Neural progenitor cell (in vitro differentiated cells): ENCODE results near the gene RPN1.

Source experiments
- EZH2 ChIP-seq: fragments of 200-600 bp; sonication (generic); IDR thresholded peaks from 2 replicates; pipeline ENCODE4 v1.6.1; 2017; ENCODE audit warnings: antibody characterized with exemption, mild to moderate bottlenecking, moderate library complexity
- TF ChIP-seq, protein P1 (sequence below): fragments of 200-600 bp; sonication (generic); IDR thresholded peaks from 2 replicates; pipeline ENCODE4 v1.5.1; 2017; ENCODE audit warnings: antibody characterized with exemption, mild to moderate bottlenecking

DNA sequence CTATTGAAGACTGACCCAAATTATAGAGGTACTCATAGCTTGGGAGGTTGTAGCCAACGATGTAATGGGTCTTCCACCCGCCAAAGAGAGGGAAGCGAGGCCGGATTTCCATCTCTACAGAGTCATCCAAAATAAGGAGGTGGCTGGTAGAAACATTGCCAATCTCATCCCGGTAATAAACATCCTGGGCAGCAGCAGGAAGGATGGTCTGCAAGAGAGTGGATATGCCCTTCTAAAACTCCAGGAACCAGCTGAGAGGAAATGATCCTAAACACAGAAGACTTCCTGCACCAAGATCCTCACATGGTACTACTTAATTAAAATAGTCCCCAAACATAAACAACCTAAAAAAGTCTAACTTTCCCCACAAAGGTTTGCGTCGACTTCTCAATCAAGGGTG, 20.7 kb downstream of the RPN1 start:
- TF ChIP-seq, protein P1, sequence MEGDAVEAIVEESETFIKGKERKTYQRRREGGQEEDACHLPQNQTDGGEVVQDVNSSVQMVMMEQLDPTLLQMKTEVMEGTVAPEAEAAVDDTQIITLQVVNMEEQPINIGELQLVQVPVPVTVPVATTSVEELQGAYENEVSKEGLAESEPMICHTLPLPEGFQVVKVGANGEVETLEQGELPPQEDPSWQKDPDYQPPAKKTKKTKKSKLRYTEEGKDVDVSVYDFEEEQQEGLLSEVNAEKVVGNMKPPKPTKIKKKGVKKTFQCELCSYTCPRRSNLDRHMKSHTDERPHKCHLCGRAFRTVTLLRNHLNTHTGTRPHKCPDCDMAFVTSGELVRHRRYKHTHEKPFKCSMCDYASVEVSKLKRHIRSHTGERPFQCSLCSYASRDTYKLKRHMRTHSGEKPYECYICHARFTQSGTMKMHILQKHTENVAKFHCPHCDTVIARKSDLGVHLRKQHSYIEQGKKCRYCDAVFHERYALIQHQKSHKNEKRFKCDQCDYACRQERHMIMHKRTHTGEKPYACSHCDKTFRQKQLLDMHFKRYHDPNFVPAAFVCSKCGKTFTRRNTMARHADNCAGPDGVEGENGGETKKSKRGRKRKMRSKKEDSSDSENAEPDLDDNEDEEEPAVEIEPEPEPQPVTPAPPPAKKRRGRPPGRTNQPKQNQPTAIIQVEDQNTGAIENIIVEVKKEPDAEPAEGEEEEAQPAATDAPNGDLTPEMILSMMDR: no peak
- TF ChIP-seq EZH2: no peak
